ENCODE results near the gene DCHS2.
"Not testable (repeated sequence)": the region's sequence is repeated elsewhere in the genome, so short reads cannot be mapped to it uniquely, and the experiment has no call there.

The DCHS2 gene

GRCh38 chr4:154217384-154217783, 274.2 kb downstream of the DCHS2 start:
- in situ Hi-C loops (cut with MboI; ENCODE audit: low sequenced_read_pairs); H3K36me3 ChIP-seq (replicated peaks); DNase-seq (ENCODE audit: low spot score in 2 of 2); H3K27me3 ChIP-seq (ENCODE audit: low read depth); H3K9me3 ChIP-seq; H3K4me3 ChIP-seq; H3K4me1 ChIP-seq: not testable (repeated sequence)

GRCh38 chr4:154211506-154211905, 280.1 kb downstream of the DCHS2 start:
- in situ Hi-C loops (cut with MboI; ENCODE audit: low sequenced_read_pairs): no loop called here
- H3K4me3 ChIP-seq: no peak overlapping the region
- no peak for DNase-seq (ENCODE audit: low spot score in 2 of 2)
- no peaks in the 10 kb centered on the region for H3K36me3 ChIP-seq (replicated peaks)
- no peaks in the 10 kb centered on the region for H3K4me1 ChIP-seq
- H3K9me3 ChIP-seq: no peaks in the 10 kb centered on the region
- H3K27me3 ChIP-seq (ENCODE audit: low read depth): no peaks in the 10 kb centered on the region

- no peak for DNase-seq (ENCODE audit: low spot score in 2 of 2)
- Histone ChIP-seq H3K36me3 (replicated peaks) (no peaks in the 10 kb centered on the region), H3K27me3 (ENCODE audit: low read depth) (no peaks in the 10 kb centered on the region), H3K9me3 (no peaks in the 10 kb centered on the region), H3K4me1 (no peaks in the 10 kb centered on the region), H3K4me3 (no peak overlapping the region)
- in situ Hi-C loops (cut with MboI; ENCODE audit: low sequenced_read_pairs): no loop called here
Observed at GRCh38 chr4:154208424-154208823, 283.2 kb downstream of the DCHS2 start.

GRCh38 chr4:154205471-154205870, 286.1 kb downstream of the DCHS2 start:
- in situ Hi-C loops (cut with MboI; ENCODE audit: low sequenced_read_pairs): no loop called here
- Histone ChIP-seq H3K36me3 (replicated peaks) (no peaks in the 10 kb centered on the region), H3K27me3 (ENCODE audit: low read depth) (no peaks in the 10 kb centered on the region), H3K9me3 (no peaks in the 10 kb centered on the region), H3K4me1 (no peaks in the 10 kb centered on the region), H3K4me3 (no peak overlapping the region)
- DNase-seq (ENCODE audit: low spot score in 2 of 2): no peak

GRCh38 chr4:154194649-154195048, 296.9 kb downstream of the DCHS2 start:
- no peak for DNase-seq (ENCODE audit: low spot score in 2 of 2)
- H3K27me3 ChIP-seq (ENCODE audit: low read depth): no peaks in the 10 kb centered on the region
- H3K9me3 ChIP-seq: no peaks in the 10 kb centered on the region; the same call in 1 of the 2 replicates
- no peaks in the 10 kb centered on the region for H3K4me1 ChIP-seq
- in situ Hi-C loops (cut with MboI; ENCODE audit: low sequenced_read_pairs): no loop called here
- H3K36me3 ChIP-seq (replicated peaks): no peaks in the 10 kb centered on the region
- no peak overlapping the region for H3K4me3 ChIP-seq

GRCh38 chr4:154192585-154192984, 299.0 kb downstream of the DCHS2 start:
- Histone ChIP-seq H3K4me3 (no peak overlapping the region), H3K36me3 (replicated peaks) (no peaks in the 10 kb centered on the region), H3K4me1 (no peaks in the 10 kb centered on the region), H3K27me3 (ENCODE audit: low read depth) (no peaks in the 10 kb centered on the region), H3K9me3 (no peaks in the 10 kb centered on the region)
- DNase-seq (ENCODE audit: low spot score in 2 of 2): no peak
- in situ Hi-C loops (cut with MboI; ENCODE audit: low sequenced_read_pairs): no loop called here

GRCh38 chr4:154189346-154189745, 302.3 kb downstream of the DCHS2 start:
- Histone ChIP-seq H3K27me3 (ENCODE audit: low read depth) (no peaks in the 10 kb centered on the region), H3K9me3 (no peaks in the 10 kb centered on the region), H3K36me3 (replicated peaks) (no peaks in the 10 kb centered on the region), H3K4me1 (no peaks in the 10 kb centered on the region), H3K4me3 (no peak overlapping the region)
- no peak for DNase-seq (ENCODE audit: low spot score in 2 of 2)
- in situ Hi-C loops (cut with MboI; ENCODE audit: low sequenced_read_pairs): no loop called here

GRCh38 chr4:154186888-154187287, 304.7 kb downstream of the DCHS2 start:
- no peaks in the 10 kb centered on the region for H3K36me3 ChIP-seq (replicated peaks)
- no peaks in the 10 kb centered on the region for H3K27me3 ChIP-seq (ENCODE audit: low read depth)
- H3K4me3 ChIP-seq: no peak overlapping the region
- in situ Hi-C loops (cut with MboI; ENCODE audit: low sequenced_read_pairs): no loop called here
- no peak for DNase-seq (ENCODE audit: low spot score in 2 of 2)
- no peaks in the 10 kb centered on the region for H3K9me3 ChIP-seq
- no peaks in the 10 kb centered on the region for H3K4me1 ChIP-seq

- no peaks in the 10 kb centered on the region for H3K36me3 ChIP-seq (replicated peaks)
Observed at GRCh38 chr4:154186035-154186434, 305.6 kb downstream of the DCHS2 start.

GRCh38 chr4:154184238-154184637, 307.4 kb downstream of the DCHS2 start:
- no peaks in the 10 kb centered on the region for H3K9me3 ChIP-seq
- H3K4me3 ChIP-seq: no peak overlapping the region
- no peaks in the 10 kb centered on the region for H3K27me3 ChIP-seq (ENCODE audit: low read depth)
- in situ Hi-C loops (cut with MboI; ENCODE audit: low sequenced_read_pairs): no loop called here
- no peak for DNase-seq (ENCODE audit: low spot score in 2 of 2)
- H3K4me1 ChIP-seq: no peaks in the 10 kb centered on the region
- no peaks in the 10 kb centered on the region for H3K36me3 ChIP-seq (replicated peaks)

More at GRCh38 chr4:154186035-154186434, 305.6 kb downstream of the DCHS2 start:
- Histone ChIP-seq H3K4me3 (no peak overlapping the region), H3K27me3 (ENCODE audit: low read depth) (no peaks in the 10 kb centered on the region), H3K9me3 (no peaks in the 10 kb centered on the region), H3K4me1 (no peaks in the 10 kb centered on the region)
- in situ Hi-C loops (cut with MboI; ENCODE audit: low sequenced_read_pairs): no loop called here
- no peak for DNase-seq (ENCODE audit: low spot score in 2 of 2)

- in situ Hi-C loops (cut with MboI; ENCODE audit: low sequenced_read_pairs): no loop called here
- Histone ChIP-seq H3K36me3 (replicated peaks) (no peaks in the 10 kb centered on the region), H3K9me3 (no peaks in the 10 kb centered on the region), H3K4me1 (no peaks in the 10 kb centered on the region), H3K4me3 (no peak overlapping the region), H3K27me3 (ENCODE audit: low read depth) (no peaks in the 10 kb centered on the region)
- DNase-seq (ENCODE audit: low spot score in 2 of 2): no peak
Observed at GRCh38 chr4:154183264-154183663, 308.3 kb downstream of the DCHS2 start.

Measured in HAP-1 (cell line).